Vagina (tissue), 2 donors: ENCODE data around the gene ARHGEF11. TPM values are rescaled to one million over a fixed set of nuclear protein-coding genes. Genes with fewer than 3 reads are reported as not detected.

Experiments used
- DNase-seq, 2 donors: peaks; one replicate each; pipeline ENCODE4 v3.0.0-alpha.2; 2017; ENCODE audit errors: extremely low spot score in 2 of 2
- H3K27ac ChIP-seq: fragments of 200-600 bp; sonication (generic); one replicate; pipeline ENCODE4 v1.5.1; 2019
- H3K27me3 ChIP-seq: fragments of 200-600 bp; sonication (generic); one replicate; pipeline ENCODE4 v1.5.1; 2019
- H3K36me3 ChIP-seq, 2 donors: fragments of 200-600 bp; sonication (generic); one replicate each; pipeline ENCODE4 v1.5.1; 2017 to 2019
- H3K4me1 ChIP-seq: fragments of 200-600 bp; sonication (generic); one replicate; pipeline ENCODE4 v1.5.1; 2019
- H3K4me3 ChIP-seq, 2 donors: fragments of 200-600 bp; sonication (generic); 1 replicate in 1 of 2; 2 replicates in 1 of 2; pipeline ENCODE4 v1.5.1; 2016 to 2019
- H3K9me3 ChIP-seq: fragments of 200-600 bp; sonication (generic); one replicate; pipeline ENCODE4 v1.5.1; 2019
- CTCF ChIP-seq, 3 experiments: fragments of 450-650 bp in 2 of 3; fragments of 200-600 bp in 1 of 3; sonication (generic) in 1 of 3; IDR thresholded peaks; one replicate each; pipeline ENCODE4 v1.5.1; 2017 to 2019; ENCODE audit warnings: antibody characterized with exemption in 3 of 3, mild to moderate bottlenecking in 2 of 3, moderate library complexity in 2 of 3
- POLR2A ChIP-seq, 2 donors: fragments of 450-650 bp; IDR thresholded peaks; one replicate each; pipeline ENCODE4 v1.6.1; 2017; ENCODE audit warnings: antibody characterized with exemption in 2 of 2, mild to moderate bottlenecking in 2 of 2, moderate library complexity in 2 of 2
- POLR2AphosphoS5 ChIP-seq, 2 donors: sonication (generic); formaldehyde crosslinking; IDR thresholded peaks; one replicate each; pipeline ENCODE4 v1.9.0; 2017; ENCODE audit warnings: antibody characterized with exemption in 2 of 2, mild to moderate bottlenecking in 2 of 2, low read depth in 1 of 2; ENCODE audit not compliant: insufficient read depth in 1 of 2
- intact Hi-C: fragments of 100-400 bp; cut with DNase I; formaldehyde crosslinking; loops from one replicate; pipeline ENCODE4 v1.15.1; 2023
- total RNA-seq: library from RNA; depleted of rRNA; stranded (reverse); fragments of >200 nt; gene quantifications from one replicate; pipeline ENCODE4 v1.2.3, GENCODE V29; 2016

Gene ARHGEF11
- total RNA-seq, 1 donor from 2014 or later, result 29.2 TPM

GRCh38 chr1:156903328-156904091 is 142.0 kb downstream of the ARHGEF11 start:
- Histone ChIP-seq H3K36me3 (no peaks in the 10 kb centered on the region), H3K9me3 (no peaks in the 10 kb centered on the region), H3K4me3 (no peak overlapping the region), H3K27me3 (no peaks in the 10 kb centered on the region), H3K4me1 (peaks cover 53% of the 10 kb centered on the region), H3K27ac (no peak overlapping the region)
- intact Hi-C loops, result no loop called here
- no peak for TF ChIP-seq POLR2AphosphoS5 (IDR thresholded peaks at IDR 0.05; ENCODE audit: insufficient read depth in 1 of 2, low read depth in 1 of 2)
- no peak for TF ChIP-seq CTCF (IDR thresholded peaks at IDR 0.05)
- TF ChIP-seq POLR2A (IDR thresholded peaks at IDR 0.05), result no peak
- DNase-seq, result no peak

GRCh38 chr1:156901966-156902915 is 143.3 kb downstream of the ARHGEF11 start:
- no peak overlapping the region for H3K4me3 ChIP-seq
- no peak for TF ChIP-seq POLR2A (IDR thresholded peaks at IDR 0.05)
- TF ChIP-seq CTCF (IDR thresholded peaks at IDR 0.05), result no peak
- no peak for TF ChIP-seq POLR2AphosphoS5 (IDR thresholded peaks at IDR 0.05; ENCODE audit: insufficient read depth in 1 of 2, low read depth in 1 of 2)
- peaks cover 47% of the 10 kb centered on the region for H3K4me1 ChIP-seq
- H3K36me3 ChIP-seq, result no peaks in the 10 kb centered on the region
- no peak for DNase-seq
- intact Hi-C loops, result no loop called here
- H3K27ac ChIP-seq, result peak overlapping the region; percentile 13
- H3K9me3 ChIP-seq, result no peaks in the 10 kb centered on the region
- no peaks in the 10 kb centered on the region for H3K27me3 ChIP-seq

GRCh38 chr1:156901590-156901900 is 144.0 kb downstream of the ARHGEF11 start:
- no peak overlapping the region for H3K27ac ChIP-seq
- H3K4me1 ChIP-seq, result peaks cover 48% of the 10 kb centered on the region
- TF ChIP-seq POLR2AphosphoS5 (IDR thresholded peaks at IDR 0.05; ENCODE audit: insufficient read depth in 1 of 2, low read depth in 1 of 2), result no peak
- no peak for TF ChIP-seq POLR2A (IDR thresholded peaks at IDR 0.05)
- TF ChIP-seq CTCF (IDR thresholded peaks at IDR 0.05), result no peak
- no peaks in the 10 kb centered on the region for H3K27me3 ChIP-seq
- DNase-seq, result no peak
- no peaks in the 10 kb centered on the region for H3K36me3 ChIP-seq
- intact Hi-C loops, result no loop called here
- no peak overlapping the region for H3K4me3 ChIP-seq
- H3K9me3 ChIP-seq, result no peaks in the 10 kb centered on the region

- Histone ChIP-seq H3K36me3 (no peaks in the 10 kb centered on the region), H3K4me1 (peaks cover 53% of the 10 kb centered on the region), H3K9me3 (no peaks in the 10 kb centered on the region), H3K27me3 (no peaks in the 10 kb centered on the region), H3K27ac (no peak overlapping the region), H3K4me3 (no peak overlapping the region)
- TF ChIP-seq POLR2A (IDR thresholded peaks at IDR 0.05) (no peak), CTCF (IDR thresholded peaks at IDR 0.05) (no peak), POLR2AphosphoS5 (IDR thresholded peaks at IDR 0.05; ENCODE audit: insufficient read depth in 1 of 2, low read depth in 1 of 2) (no peak)
- intact Hi-C loops, result no loop called here
- DNase-seq, result no peak
Measured at GRCh38 chr1:156900896-156901589, 144.5 kb downstream of the ARHGEF11 start.
